Gastroesophageal sphincter (tissue), 3 donors: Measurements from ENCODE around the gene MAPK7.

Source experiments
- CTCF ChIP-seq, 4 experiments: fragments of 200-600 bp in 2 of 4; fragments of 450-650 bp in 2 of 4; sonication (generic) in 1 of 4; IDR thresholded peaks; one replicate each; pipeline ENCODE4 v1.5.1; 2017 to 2019; ENCODE audit warnings: antibody characterized with exemption in 4 of 4, mild to moderate bottlenecking in 2 of 4, moderate library complexity in 2 of 4
- POLR2AphosphoS5 ChIP-seq: sonication (generic); formaldehyde crosslinking; IDR thresholded peaks from one replicate; pipeline ENCODE4 v1.6.1; 2017; ENCODE audit warnings: antibody characterized with exemption

GRCh38 chr17:19361326-19361725 lies 17.0 kb upstream of the MAPK7 start:
- TF ChIP-seq CTCF (IDR thresholded peaks at IDR 0.05) (no peak), POLR2AphosphoS5 (no peak)
